ENCODE measurements around the gene HOXC12.

Gene HOXC12

DNA sequence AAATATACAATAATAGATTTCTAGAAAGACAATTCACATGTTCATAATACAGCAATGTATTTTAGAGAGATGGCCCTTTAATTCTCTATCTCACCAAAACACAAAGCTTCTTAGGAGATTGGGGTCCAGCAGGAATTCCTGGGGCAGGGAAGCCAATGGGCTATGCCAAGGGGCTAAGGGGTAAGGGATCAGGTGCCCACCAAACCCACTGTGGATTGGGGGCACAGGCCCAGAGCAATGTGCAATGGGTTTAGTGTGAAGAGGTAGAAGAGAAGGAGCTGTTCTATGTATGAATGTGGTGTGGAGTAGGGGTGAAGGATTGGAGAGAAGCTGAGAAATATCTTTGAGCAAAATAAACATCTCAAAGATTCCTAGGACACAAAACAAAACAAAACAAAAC lies 13.5 kb upstream of the HOXC12 start:
- no peak for DNase-seq

GRCh38 chr12:53941750-53942149 lies 13.0 kb upstream of the HOXC12 start:
- DNase-seq = no peak

DNA sequence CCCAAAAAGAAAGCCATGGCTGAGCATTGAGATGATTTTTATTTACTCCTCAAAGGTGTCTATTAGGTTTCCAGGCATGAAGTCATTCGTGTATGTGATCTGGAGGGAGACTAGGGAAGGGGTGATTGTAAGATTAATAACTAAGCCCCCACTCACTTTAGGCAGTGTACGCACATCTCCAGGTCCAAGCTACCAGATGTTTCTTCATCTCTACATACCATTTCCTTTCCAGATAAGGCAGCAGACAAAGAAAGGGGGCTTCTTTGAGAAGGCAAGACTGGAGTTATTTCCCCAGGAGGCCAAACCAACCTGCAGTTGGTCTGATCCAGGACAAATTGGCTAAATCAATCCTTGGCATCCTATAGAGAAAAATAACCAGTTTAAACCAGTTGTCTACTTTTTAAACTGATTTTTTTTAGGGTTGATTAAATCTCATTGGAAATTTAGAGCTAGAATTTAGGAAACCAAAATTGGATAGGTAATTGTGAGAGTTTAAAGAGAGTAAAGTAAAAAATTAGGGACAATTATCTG lies 12.2 kb upstream of the HOXC12 start:
- no peak for DNase-seq

DNA sequence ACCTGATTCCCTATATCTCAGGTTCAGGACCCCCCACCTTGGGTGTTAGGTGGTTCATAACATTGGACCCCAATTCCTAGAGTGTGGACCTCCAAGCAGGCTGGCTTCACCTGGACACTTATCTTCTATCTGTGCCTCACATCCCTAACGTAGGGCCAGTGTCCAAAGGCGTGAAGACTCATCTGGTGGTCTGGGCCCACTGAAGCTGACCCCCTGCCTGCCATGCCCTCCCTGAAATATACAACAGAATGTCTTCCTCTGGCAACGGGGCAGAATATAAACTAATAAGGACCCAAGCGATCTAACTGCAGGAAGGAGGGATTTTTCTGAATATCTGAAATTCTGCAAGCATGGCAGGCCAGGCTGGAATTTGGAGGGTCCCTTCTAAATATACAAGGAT lies 10.5 kb upstream of the HOXC12 start:
- DNase-seq = no peak

GRCh38 chr12:53944907-53945847 lies 9.5 kb upstream of the HOXC12 start:
- DNase-seq = no peak

DNA sequence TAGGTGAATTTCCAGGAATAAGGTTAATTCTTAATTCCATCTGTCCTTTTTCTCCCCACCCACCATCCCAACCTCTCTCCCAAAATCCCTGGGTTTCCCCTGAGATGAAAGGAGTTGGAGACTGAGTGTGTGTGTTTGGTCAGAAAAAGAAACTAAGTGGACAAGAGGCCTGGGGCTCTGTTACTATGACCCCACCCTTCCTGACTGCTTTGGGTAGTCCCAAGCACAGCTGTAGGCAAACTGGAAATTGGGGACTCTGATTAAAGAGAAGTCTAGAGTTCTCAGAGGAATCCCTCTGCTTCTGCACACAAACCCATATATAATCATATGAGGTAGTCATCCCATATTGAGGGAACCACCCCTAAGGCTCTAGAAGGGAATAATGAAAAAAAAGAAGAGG lies 7.0 kb upstream of the HOXC12 start:
- no peak for DNase-seq

- no peak for DNase-seq
These were observed 5.8 kb upstream of the HOXC12 start for GRCh38 chr12:53948650-53949593.

- no peak for DNase-seq
These were observed 4.9 kb upstream of the HOXC12 start for GRCh38 chr12:53949631-53950436.

GRCh38 chr12:53950437-53950773 lies 4.3 kb upstream of the HOXC12 start:
- no peak for DNase-seq

DNA sequence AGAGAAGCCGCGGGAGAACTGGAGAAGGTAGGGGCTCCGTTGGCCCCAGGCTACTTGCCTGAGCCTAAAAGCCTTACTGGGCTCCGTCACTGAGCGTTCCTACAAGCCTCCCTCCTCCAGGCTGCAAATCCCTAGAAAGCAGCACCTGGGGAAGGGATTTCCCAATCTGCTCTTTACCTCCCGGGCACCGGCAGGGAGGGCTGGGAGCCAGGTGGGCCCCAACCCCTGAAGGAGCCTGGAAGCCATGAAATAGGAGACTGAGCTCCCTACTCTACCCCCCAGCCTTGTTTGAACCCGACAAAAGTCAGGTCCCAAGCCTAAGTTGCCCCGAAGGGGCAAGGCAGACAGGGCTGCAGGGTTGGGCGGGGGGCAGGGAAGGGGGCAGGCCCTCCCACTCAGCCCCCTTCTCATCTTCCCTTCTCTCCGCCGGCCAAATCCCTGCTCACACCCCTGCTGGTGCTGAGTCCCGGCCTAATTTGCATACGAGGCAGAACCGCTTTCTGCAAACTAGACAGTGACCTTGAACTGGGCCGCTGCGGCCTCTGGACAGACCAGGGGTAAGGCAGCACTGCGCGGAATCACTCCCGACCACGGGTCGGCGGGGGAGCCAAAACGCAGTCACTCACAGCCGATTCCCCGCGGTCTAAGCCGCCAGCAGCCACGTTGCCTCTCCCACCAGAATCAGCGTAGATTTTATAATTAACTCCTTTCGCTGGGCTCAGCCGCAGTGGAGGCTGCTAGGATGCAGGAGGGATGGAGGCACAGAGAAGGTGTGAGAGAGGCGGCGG lies 3.7 kb upstream of the HOXC12 start:
- DNase-seq = no peak

DNA sequence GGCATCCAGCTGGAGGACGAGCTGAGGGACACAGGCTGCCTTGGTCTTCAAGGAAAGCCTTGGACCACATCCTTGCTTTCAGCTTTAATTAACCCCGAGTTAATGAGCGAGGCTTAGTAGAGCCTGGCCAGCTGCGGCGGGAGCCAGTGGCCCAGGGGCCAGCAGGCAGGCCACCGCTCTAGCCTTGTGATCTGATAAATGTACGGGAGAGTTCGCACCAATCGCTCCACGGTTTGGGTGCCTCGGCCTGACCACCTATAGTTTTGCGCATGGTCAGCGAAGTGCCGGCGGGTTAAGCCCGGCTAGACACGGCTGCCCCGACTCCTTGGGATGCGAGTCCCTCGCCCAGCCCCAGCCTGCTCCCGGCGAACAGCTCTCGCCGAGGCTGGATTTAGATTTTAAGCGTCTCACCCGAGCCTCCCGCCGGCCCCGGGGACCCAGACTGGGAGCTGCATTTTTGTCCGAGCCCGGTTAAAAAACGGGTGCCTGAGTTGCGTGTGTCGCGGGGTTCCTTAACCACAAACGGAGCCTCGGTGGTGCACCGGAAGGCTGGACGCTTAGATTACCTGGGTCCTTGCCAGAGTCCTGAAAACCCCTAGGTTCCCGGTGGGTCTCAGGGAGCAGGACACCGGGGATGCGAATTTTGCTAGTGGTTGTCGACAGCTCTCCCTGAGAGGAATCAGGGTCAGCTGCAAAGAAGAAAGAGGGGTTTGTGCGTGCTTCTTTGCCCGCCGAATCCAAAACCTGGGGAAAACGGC lies 2.9 kb upstream of the HOXC12 start:
- DNase-seq = no peak

- DNase-seq = no peak
These were observed 2.4 kb upstream of the HOXC12 start for GRCh38 chr12:53952335-53952694.

- no peak for DNase-seq
These were observed 1.6 kb upstream of the HOXC12 start for GRCh38 chr12:53952871-53953734.

DNA sequence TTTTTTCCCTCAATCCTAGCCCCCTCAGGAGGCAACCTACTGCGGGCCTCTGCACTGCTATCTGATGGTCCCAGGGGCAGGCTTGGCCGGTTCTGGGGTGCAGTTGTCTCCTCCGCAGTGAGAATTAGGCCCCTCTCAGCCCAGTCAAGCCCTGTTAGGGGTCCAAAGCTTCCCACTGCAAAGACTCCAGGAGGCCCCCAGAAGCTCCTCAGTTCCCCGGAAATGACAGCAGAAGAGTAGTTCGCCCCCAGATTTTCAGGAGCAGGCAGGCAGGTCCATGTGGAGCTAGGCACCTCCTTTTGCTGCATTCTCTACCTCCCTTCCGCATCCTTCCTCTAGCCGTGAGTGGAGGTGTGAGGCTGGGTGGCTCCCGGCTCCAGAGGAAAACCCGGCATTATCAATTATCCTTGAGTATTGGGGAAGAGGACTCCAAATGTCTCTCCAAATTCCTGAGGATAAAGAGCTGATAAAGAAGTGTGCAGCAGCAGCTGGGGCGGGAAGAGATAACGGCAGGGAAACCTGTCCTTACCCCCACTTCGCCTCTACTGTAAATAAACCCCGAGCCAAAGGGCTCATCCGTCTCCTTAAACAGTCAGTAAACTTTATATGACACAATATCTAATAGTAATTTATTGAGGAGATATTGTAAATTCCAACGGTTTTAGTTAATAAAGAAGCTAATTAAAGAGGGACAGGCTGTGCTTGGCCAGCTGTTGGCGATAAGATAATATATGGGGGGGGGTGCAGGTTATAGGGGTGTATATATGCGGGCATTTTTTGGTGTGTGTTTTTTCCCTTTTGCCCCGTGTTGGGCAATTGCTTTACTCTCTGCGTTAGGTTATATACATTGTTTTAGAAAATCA lies 641 bp upstream of the HOXC12 start:
- no peak for DNase-seq

GRCh38 chr12:53955036-53955775 lies 503 bp downstream of the HOXC12 start:
- no peak for DNase-seq

DNA sequence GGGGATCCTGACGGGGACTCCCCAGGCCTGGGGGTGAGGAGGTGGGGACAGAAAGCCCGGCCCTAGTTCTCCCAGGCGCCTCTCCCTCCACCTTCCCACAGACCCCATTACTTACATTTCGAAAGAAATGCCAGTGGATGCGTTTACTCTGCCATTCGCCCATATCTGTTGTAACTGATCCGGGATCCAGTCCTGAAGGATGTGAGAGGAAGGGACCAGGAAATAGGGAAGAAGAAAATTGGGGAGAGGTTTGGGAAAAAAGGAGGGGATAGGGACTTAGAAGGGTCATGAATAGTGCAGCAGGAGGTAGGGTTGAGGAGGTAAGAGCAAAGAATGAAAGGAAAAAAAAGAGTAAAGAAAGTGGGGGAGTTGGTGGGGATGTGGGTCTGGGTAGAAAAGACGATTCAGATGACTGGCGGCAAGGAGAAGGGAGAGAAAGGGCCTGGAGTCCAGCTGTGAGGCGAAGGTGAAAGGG lies 1.1 kb downstream of the HOXC12 start:
- no peak for DNase-seq

GRCh38 chr12:53956251-53956887 lies 1.7 kb downstream of the HOXC12 start:
- no peak for DNase-seq

All from activated gamma-delta T cell treated with Interleukin-2 at 50 U/mL for 16 hours (primary cell).